ENCODE data around the gene OR10A3.

DNA sequence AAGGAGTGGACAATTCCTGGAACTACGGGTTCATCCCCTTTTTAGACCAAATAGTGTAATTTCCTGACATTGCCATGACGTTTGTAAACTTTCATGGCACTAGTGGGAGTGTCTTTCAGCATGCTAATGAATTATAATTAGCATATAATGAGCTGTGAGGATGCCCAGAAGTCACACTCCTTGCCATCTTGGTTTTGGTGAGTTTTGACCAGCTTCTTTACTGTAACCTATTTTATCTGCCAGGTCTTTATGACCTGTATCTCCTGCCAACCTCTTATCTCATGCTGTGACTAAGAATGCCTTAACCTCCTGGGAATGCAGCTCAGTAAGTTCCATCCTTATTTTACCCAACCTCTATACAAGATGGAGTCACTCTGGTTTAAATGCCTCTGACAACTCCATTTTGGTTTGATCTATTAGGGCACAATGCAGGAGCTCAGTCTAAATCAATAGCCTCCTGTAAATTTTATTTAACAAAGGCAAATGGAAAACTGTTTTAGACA is 31.2 kb downstream of the OR10A3 start:
- TF ChIP-seq, protein P1, sequence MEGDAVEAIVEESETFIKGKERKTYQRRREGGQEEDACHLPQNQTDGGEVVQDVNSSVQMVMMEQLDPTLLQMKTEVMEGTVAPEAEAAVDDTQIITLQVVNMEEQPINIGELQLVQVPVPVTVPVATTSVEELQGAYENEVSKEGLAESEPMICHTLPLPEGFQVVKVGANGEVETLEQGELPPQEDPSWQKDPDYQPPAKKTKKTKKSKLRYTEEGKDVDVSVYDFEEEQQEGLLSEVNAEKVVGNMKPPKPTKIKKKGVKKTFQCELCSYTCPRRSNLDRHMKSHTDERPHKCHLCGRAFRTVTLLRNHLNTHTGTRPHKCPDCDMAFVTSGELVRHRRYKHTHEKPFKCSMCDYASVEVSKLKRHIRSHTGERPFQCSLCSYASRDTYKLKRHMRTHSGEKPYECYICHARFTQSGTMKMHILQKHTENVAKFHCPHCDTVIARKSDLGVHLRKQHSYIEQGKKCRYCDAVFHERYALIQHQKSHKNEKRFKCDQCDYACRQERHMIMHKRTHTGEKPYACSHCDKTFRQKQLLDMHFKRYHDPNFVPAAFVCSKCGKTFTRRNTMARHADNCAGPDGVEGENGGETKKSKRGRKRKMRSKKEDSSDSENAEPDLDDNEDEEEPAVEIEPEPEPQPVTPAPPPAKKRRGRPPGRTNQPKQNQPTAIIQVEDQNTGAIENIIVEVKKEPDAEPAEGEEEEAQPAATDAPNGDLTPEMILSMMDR (IDR thresholded peaks at IDR 0.05): no peak
- TF ChIP-seq POLR2A (IDR thresholded peaks at IDR 0.05): no peak
